GM12873 (cell line): ENCODE results near the gene RABAC1.

Source experiments
- CTCF ChIP-seq: IDR thresholded peaks from 2 replicates; pipeline ENCODE4 v1.5.1; 2012; ENCODE audit warnings: low read depth, mild to moderate bottlenecking, moderate library complexity, low read length, control low read depth; ENCODE audit not compliant: insufficient read depth; ENCODE audit errors: missing control alignments

Gene RABAC1

GRCh38 chr19:41998246-41999020, 39.3 kb upstream of the RABAC1 start:
- peak; percentile 69 for TF ChIP-seq CTCF

GRCh38 chr19:41997851-41998229, 38.7 kb upstream of the RABAC1 start:
- no peak for TF ChIP-seq CTCF

GRCh38 chr19:41997121-41997850, 38.2 kb upstream of the RABAC1 start:
- no peak for TF ChIP-seq CTCF

- TF ChIP-seq CTCF = no peak
These were observed 37.1 kb upstream of the RABAC1 start for GRCh38 chr19:41995959-41996797.

GRCh38 chr19:41994994-41995958, 36.2 kb upstream of the RABAC1 start:
- no peak for TF ChIP-seq CTCF

- no peak for TF ChIP-seq CTCF
These were observed 35.4 kb upstream of the RABAC1 start for GRCh38 chr19:41994521-41994971.
